Immature natural killer cell (primary cell): Measurements from ENCODE around the gene SLC16A8. TPM values are rescaled to one million over a fixed set of nuclear protein-coding genes. Genes with fewer than 3 reads are reported as not detected.

Experiments
- DNase-seq, 3 donors: peaks; one replicate each; pipeline ENCODE4 v3.0.0; 2022; ENCODE audit warnings: mixed read lengths in 1 of 3
- H3K27ac Mint-ChIP-seq, 6 donors: one replicate each; pipeline ENCODE4 v1.8.0; 2020; ENCODE audit warnings: mixed read lengths in 6 of 6, mild to moderate bottlenecking in 5 of 6, inconsistent platforms in 4 of 6, moderate library complexity in 3 of 6
- H3K27me3 Mint-ChIP-seq, 3 donors: one replicate each; pipeline ENCODE4 v1.8.0; 2020 to 2021; ENCODE audit warnings: low read depth in 3 of 3, mild to moderate bottlenecking in 3 of 3, mixed read lengths in 3 of 3, moderate library complexity in 3 of 3, inconsistent platforms in 1 of 3
- H3K36me3 Mint-ChIP-seq, 3 donors: one replicate each; pipeline ENCODE4 v1.8.0; 2020; ENCODE audit warnings: mixed read lengths in 3 of 3, inconsistent platforms in 2 of 3, mild to moderate bottlenecking in 2 of 3
- H3K4me1 Mint-ChIP-seq, 2 donors: one replicate each; pipeline ENCODE4 v1.8.0; 2020; ENCODE audit warnings: inconsistent platforms in 2 of 2, mild to moderate bottlenecking in 2 of 2, mixed read lengths in 2 of 2, moderate library complexity in 1 of 2
- H3K4me3 Mint-ChIP-seq, 5 donors: one replicate each; pipeline ENCODE4 v1.8.0; 2020; ENCODE audit warnings: mild to moderate bottlenecking in 5 of 5, mixed read lengths in 5 of 5, inconsistent platforms in 3 of 5, moderate library complexity in 3 of 5
- H3K9me3 Mint-ChIP-seq, 6 donors: one replicate each; pipeline ENCODE4 v1.8.0; 2020; ENCODE audit warnings: mild to moderate bottlenecking in 6 of 6, mixed read lengths in 6 of 6, inconsistent platforms in 4 of 6, moderate library complexity in 3 of 6
- polyA plus RNA-seq, 3 donors: library from polyadenylated mRNA; unstranded; fragments of 300-500 nt; fragmentation: Illumina TruSeq; gene quantifications; one replicate each; pipeline ENCODE4 v1.2.3, GENCODE V29; 2021

The SLC16A8 gene
- polyA plus RNA-seq, 3 donors from 2014 or later = 0.42 TPM; not detected in 2

DNA sequence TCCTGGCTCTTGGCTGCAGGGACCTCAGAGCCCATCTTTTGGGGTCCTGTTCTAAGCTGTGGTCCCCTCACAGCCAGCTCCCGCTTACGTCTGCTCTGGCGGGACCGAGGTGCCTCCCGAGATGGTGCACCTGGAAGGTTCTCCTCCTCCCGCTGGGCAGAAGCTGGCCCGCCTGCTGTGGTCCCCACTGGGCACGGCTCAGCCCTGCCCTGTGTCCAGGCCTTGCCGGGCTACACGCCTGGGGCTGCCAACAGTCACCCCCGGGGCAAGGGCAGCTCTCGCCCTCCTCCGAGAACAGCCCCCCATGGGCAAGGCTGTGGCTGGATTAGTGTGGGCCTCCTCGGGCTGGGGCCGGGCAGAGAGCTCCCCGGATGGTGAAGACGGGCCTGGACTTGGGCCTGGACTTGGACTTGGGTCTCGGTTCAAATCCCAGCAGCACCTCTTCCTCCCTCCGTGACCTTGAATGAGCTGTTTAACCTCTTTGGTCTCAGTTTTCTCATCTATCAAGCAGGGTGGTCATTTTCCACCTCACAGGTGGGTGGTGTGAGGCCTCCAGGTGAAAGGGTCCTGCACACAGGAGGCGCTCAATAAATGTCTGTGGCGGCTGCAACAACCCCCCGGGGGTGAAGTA, 25.5 kb upstream of the SLC16A8 start:
- H3K4me1 Mint-ChIP-seq = peaks cover 29 to 32% of the 10 kb centered on the region in 2 donors
- DNase-seq = peak; percentile 24 to 39 (median 30)
- peaks cover 2 to 10% (median 3%) of the 10 kb centered on the region in 3 donors for H3K36me3 Mint-ChIP-seq
- H3K9me3 Mint-ChIP-seq = peaks cover 0 to 2% (median 0%) of the 10 kb centered on the region in 6 donors
- peaks cover 40 to 58% (median 48%) of the 10 kb centered on the region in 3 donors for H3K27me3 Mint-ChIP-seq
- H3K27ac Mint-ChIP-seq = peak overlapping the region; percentile 73 to 96 (median 85)
- peak overlapping the region; percentile 27 to 69 (median 44) for H3K4me3 Mint-ChIP-seq

DNA sequence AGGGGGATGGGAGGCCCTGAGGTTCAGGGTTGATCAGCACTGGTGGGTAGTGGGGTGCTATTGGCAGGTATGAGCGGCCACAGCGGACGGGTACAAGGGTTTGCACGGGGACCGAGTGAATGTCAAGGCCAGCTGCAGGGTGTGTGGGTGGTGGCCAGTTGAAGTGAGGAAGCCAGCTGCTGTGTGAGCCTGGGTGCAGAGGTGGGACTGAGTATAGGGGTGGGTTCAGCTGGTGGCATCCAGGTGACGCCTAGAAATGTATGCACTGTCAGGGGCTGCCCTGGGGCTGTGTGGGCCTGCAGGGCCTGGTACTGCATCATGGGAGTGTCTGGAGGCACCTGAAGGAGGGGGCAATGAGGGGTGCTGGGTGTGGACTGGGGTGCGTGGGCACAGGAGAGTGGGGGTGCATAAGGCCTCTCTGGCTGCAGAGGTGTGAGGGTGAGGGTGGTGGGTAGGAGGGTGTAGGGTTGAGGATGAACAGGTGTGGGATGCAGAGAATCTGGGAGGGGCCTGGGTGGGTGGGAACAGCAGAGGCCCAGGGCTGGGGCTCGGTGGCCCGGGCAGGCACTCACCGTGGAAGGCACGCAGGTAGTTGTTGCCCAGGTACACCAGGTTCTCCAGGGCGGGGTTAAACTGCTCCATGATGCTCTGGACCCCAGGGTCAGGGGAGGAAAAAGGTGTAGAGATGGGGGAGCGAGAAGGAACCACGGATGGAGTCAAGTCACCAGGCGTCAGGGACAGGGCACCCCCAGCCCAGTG, 24.8 kb upstream of the SLC16A8 start:
- H3K27me3 Mint-ChIP-seq = peaks cover 39 to 56% (median 47%) of the 10 kb centered on the region in 3 donors
- H3K9me3 Mint-ChIP-seq = peaks cover 0 to 2% (median 0%) of the 10 kb centered on the region in 6 donors
- peak overlapping the region in 4 of 6 donors; percentile 62 to 86 (median 80) for H3K27ac Mint-ChIP-seq
- peaks cover 0 to 7% (median 3%) of the 10 kb centered on the region in 3 donors for H3K36me3 Mint-ChIP-seq
- DNase-seq = no peak
- no peak overlapping the region for H3K4me3 Mint-ChIP-seq
- peaks cover 33 to 35% of the 10 kb centered on the region in 2 donors for H3K4me1 Mint-ChIP-seq

DNA sequence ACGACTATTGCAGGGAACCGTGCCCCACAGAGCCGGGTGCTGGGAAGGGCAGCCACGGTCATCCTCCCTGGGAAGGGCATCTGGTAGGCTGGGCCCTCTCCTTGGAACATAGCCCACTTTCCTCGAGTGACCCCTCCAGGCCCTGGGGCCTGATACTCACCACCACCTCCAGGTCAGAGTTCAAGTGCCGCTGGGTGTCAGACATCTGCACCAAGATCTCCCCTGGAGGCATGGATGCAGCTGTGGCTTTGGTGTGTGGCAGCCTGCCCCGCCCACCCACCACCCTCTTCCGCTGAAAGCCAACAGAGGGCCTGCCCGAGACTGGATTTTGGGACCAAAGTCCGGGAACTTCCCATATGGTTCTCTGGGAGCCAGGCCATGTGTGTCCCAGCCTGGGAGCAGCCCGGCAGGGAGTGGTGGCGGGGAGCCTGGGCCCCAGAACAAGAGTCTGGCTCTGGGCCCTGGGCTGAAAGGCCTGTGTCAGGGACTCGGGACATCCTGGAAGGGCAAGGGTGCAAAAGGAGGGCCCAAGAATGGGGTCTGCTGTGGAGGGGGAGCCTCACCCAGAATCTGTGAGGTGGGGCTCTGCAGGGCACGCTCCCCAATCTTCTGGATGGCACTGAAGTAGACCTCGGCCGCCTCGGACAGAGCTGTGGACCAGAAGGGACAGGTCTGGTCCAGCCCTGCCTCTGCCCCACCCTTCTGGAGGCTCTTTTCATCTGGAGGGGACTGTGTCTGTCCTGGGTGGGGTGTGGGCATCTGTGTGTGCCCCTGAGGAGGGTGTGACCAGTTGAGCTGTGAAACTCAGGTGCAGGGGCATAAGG, 23.9 kb upstream of the SLC16A8 start:
- Mint-ChIP-seq H3K4me3 (no peak overlapping the region), H3K27ac (peak overlapping the region in 4 of 6 donors; percentile 62 to 86 (median 80)), H3K36me3 (peaks cover 0 to 7% (median 3%) of the 10 kb centered on the region in 3 donors), H3K4me1 (peaks cover 36 to 41% of the 10 kb centered on the region in 2 donors), H3K27me3 (peaks cover 38 to 54% (median 45%) of the 10 kb centered on the region in 3 donors), H3K9me3 (peaks cover 0 to 2% (median 0%) of the 10 kb centered on the region in 6 donors)
- no peak for DNase-seq

DNA sequence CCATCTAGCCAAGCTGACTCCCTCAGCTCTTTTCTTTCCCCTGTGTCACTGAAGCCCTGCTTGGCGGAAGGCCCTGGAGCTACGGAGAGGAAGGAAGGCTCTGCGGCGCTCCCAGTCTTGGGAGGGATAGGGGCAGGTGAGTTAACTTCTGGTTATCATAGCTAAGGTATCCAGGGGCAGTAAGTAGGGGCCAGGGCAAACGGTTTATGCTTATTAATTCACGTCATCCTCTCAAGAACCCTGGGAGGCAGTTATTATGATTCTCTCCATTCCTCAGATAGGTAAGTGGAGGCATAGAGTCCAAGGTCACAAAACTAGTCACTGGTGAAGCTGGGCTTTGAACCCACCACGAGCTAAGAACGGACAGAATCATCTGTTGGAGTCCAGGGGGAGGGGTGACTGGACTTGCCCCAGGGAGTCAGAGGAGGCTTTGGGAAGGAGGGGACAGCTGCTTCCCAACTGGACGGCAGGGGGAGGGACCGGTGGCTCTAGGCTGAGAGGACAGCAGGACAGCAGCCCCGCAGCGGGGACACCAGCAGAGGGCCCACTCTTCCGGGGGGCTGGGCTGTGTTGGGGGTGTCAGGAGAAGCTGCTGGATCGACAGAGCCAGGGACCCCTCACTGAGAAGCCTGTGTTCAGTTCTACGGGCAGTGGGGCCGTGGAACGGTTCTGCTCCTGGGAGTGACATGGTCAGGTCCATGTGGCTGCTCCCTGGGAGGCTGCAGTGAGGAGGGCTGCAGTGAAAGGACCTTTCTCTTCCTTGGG, 23.0 kb upstream of the SLC16A8 start:
- Mint-ChIP-seq H3K27ac (no peak overlapping the region), H3K9me3 (peaks cover 0 to 2% (median 0%) of the 10 kb centered on the region in 6 donors), H3K36me3 (peaks cover 0 to 5% (median 3%) of the 10 kb centered on the region in 3 donors), H3K4me1 (peaks cover 36 to 46% of the 10 kb centered on the region in 2 donors), H3K27me3 (peaks cover 36 to 50% (median 43%) of the 10 kb centered on the region in 3 donors), H3K4me3 (no peak overlapping the region)
- no peak for DNase-seq

DNA sequence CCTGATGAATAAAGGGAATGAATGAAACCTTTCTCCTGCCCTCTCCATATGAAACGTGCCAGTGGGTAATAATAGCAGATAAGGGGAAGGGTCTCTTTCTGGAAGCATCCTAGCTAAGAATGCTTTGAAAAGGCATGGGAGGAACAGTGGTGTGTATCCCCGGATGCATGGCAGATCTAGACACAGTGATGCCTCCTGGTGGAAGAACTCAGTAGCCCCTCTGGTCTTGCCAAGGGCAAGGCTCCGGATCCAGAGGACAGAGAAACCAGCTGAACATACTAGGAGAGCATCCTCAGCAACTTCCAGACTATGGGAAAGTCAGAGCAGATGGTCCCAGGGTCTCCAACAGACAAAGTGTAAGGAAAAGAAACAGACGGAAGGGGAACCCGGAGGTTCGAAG, 20.1 kb upstream of the SLC16A8 start:
- Mint-ChIP-seq H3K4me3 (peak overlapping the region; percentile 72 to 81 (median 77)), H3K27ac (peak overlapping the region; percentile 50 to 82 (median 74))

DNA sequence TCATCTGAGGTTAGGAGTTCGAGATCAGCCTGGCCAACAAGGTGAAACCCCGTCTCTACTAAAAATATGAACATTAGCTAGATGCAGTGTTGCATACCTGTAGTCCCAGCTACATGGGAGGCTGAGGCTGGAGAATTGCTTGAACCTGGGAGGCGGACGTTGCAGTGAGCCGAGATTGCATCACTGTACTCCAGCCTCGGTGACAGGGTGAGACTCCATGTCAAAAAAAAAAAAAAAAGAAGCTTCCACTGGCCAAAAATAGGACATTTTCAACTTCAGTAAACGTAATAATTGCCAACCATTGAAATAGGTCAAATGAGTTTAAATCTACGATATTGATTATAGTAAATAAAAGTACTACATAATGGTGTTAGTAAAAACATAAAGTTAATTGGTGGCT, 19.7 kb upstream of the SLC16A8 start:
- Mint-ChIP-seq H3K4me1 (peaks cover 46 to 55% of the 10 kb centered on the region in 2 donors), H3K27me3 (peaks cover 14 to 23% (median 16%) of the 10 kb centered on the region in 3 donors), H3K36me3 (peaks cover 0 to 6% (median 3%) of the 10 kb centered on the region in 3 donors), H3K4me3 (peak overlapping the region in 3 of 5 donors; percentile 2 to 77 (median 77)), H3K9me3 (no peaks in the 10 kb centered on the region), H3K27ac (peak overlapping the region in 4 of 6 donors; percentile 48 to 82 (median 66))
- no peak for DNase-seq

More for the DNA sequence above, 20.1 kb upstream of the SLC16A8 start:
- Mint-ChIP-seq H3K9me3 (no peaks in the 10 kb centered on the region), H3K27me3 (peaks cover 17 to 26% (median 19%) of the 10 kb centered on the region in 3 donors), H3K36me3 (peaks cover 0 to 5% (median 3%) of the 10 kb centered on the region in 3 donors), H3K4me1 (peaks cover 47 to 56% of the 10 kb centered on the region in 2 donors)
- no peak for DNase-seq

DNA sequence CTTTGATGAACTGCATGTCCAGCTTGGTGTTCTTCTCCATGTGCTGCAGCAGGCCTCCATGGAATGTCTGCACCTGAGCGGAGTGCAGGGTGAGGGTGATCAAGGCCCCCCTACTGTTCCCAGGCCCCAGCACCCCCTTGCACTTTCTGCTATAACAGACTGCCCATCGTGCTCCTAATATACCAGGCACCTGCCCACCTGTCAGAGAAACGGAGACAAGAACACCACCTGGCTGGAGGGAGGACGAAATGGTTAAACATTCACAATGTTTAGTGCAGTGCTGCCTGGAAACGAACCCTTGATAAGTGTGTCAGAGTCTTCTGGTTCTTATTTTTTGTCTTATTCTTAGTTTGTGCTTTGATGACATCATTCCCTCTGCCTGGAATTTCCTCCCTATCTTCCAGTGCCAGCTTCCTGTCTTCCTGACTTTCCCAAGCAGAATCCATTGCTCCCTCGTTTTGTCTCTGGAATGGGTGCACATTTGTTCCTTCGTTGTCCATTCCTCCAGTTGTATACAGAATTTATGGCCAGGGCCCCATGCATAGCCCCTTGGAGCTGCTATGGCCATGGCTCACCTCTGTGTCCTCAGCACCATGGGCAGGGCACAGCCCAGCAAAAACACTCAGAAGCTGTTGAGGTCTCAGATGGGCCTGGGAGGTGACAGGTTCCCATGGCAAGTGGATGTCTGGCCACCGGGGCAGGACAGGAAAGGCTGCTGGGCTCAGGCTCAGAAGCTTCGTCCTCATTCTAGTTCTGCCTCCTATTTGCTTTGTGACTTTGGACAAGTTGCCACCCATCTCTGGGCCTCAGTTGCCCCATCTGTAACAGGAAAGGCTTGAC, 14.6 kb upstream of the SLC16A8 start:
- DNase-seq = no peak
- peaks cover 18 to 22% of the 10 kb centered on the region in 2 donors for H3K4me1 Mint-ChIP-seq
- H3K27ac Mint-ChIP-seq = no peak overlapping the region
- no peaks in the 10 kb centered on the region for H3K9me3 Mint-ChIP-seq
- H3K36me3 Mint-ChIP-seq = peaks cover 11 to 19% (median 19%) of the 10 kb centered on the region in 3 donors
- H3K4me3 Mint-ChIP-seq = no peak overlapping the region
- H3K27me3 Mint-ChIP-seq = peaks cover 0 to 9% (median 1%) of the 10 kb centered on the region in 3 donors

DNA sequence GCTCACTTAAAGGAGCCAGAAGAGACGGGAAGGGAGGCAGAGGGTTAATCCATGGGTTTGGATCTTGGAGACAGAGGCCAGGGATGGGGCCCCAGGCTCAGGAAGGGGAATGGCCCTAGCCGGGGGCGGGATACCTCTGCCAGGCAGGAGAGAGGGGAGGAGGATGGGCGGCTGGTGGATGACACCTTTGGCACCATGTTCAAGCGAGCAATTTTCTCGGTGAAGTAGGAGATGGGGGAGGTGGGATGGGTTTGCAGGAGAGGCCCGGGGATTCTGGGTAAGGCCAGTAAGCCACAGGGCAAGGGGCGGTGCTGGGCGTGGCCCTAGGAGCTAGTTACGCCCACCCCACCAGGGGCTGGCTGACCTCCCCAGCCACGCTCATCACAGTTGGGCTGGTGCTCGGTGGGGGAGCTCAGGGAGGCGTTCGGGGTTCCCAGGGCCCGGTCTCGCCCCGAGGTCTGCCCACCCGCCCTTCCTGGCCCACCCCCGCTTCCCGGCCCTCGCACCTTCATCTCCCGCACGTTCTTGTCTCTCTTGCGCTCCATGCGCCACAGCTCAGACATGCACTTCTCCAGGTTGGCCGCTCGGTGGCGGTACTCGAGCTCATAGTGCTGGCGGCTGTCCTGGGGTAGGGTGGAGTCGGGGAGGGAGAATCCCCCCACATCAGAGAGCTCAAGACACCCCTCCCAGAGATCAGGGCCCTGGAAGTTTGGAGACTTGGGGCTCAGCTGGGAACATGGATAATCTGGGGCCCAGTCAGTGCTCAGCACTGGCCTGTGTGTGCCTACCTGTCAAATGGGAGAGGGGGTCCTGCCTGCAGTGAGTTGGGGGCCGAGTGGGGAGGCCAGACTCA, 13.8 kb upstream of the SLC16A8 start:
- DNase-seq = no peak
- H3K27me3 Mint-ChIP-seq = peaks cover 0 to 9% (median 1%) of the 10 kb centered on the region in 3 donors
- H3K4me3 Mint-ChIP-seq = no peak overlapping the region
- no peak overlapping the region for H3K27ac Mint-ChIP-seq
- peaks cover 13 to 15% of the 10 kb centered on the region in 2 donors for H3K4me1 Mint-ChIP-seq
- H3K36me3 Mint-ChIP-seq = peaks cover 11 to 25% (median 19%) of the 10 kb centered on the region in 3 donors
- H3K9me3 Mint-ChIP-seq = no peaks in the 10 kb centered on the region

DNA sequence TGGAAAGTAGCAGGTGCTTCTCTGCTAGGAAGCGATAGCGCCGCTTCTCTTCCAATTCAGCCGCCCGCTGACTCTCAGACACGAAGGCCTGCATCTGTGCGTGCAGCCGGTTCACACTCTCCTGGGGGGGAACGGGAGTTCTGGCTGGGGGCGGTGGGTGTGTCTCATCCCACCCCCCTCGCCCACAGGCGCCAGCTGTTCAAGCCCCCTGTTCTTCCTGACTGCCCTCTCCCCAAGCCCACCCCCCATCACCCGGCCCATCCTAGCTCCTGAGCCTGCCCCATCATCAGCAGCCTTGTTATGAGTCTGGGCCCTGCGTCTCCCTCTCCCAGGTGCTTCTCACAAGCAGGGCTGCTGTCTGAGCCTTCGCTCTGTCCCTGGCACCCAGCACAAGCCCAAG, 13.1 kb upstream of the SLC16A8 start:
- no peak overlapping the region for H3K4me3 Mint-ChIP-seq
- H3K36me3 Mint-ChIP-seq = peaks cover 11 to 29% (median 19%) of the 10 kb centered on the region in 3 donors
- no peaks in the 10 kb centered on the region for H3K9me3 Mint-ChIP-seq
- H3K27me3 Mint-ChIP-seq = peaks cover 0 to 7% (median 1%) of the 10 kb centered on the region in 3 donors
- DNase-seq = no peak
- H3K4me1 Mint-ChIP-seq = peaks cover 11 to 12% of the 10 kb centered on the region in 2 donors
- H3K27ac Mint-ChIP-seq = no peak overlapping the region

DNA sequence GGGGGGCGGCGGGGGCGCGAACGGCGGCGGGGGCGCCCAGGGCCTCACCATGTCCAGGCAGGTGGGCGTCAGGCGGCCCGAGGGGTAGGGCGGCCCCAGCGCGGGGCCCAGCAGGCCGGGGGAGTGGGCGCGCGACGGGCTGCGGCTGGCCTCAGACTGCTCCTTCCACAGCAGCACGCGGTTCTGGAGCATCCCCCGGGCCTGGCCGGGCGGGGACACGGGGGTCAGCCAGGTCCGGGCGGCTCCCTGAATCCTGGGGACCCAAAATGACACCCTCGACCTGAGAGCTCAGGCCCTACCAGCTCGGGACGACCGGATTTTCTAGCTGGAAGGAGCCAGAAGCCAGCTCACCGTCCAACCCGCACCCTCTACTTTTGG, 5.5 kb upstream of the SLC16A8 start:
- Mint-ChIP-seq H3K36me3 (peaks cover 11 to 24% (median 14%) of the 10 kb centered on the region in 3 donors), H3K27ac (no peak overlapping the region), H3K9me3 (no peaks in the 10 kb centered on the region), H3K27me3 (peaks cover 2 to 6% (median 4%) of the 10 kb centered on the region in 3 donors), H3K4me1 (peaks cover 0 to 3% of the 10 kb centered on the region in 2 donors), H3K4me3 (no peak overlapping the region)
- DNase-seq = no peak

DNA sequence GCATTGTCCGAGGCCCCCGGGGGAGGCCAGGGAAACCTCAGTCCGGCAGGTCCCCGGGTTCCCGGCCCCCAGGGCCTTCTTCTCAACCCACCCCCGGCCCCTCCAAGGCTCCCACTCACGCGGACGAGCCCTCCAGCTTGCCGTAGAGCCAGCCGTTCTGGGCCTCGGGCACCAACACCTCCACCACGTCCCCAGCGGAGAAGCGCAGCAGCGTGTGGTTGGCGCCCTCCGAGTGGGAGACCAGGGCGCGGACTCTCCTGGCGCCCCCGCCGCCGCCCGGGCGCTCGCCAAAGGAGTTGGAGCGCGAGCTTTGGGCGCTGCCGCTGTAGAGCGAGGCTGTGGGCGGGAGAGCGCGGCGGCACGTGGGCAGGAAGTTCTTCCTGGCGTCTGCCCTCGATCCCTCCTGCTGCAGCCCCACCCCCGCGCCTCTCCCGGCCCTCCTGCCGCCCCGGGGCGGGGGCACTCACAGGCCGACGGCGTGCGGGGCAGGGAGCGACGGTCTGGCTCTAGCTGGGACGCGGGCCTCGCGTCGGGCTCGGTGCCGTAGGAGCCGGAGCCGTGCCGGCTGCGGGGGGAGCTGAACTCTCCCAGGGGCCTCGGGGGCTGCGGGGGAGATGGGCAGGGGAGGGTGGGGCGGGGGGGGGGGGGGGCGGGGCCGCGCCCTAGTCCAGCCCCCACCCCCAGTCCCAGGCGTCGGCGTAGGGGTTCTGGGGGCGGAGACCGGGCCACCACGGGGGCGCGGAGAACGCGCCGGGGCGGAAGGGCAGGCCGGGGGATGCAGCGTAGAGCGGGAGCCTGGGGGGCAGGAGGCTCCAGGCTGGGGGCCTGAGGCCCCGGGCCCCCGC, 4.9 kb upstream of the SLC16A8 start:
- Mint-ChIP-seq H3K9me3 (no peaks in the 10 kb centered on the region), H3K27me3 (peaks cover 2 to 6% (median 4%) of the 10 kb centered on the region in 3 donors), H3K4me1 (peaks cover 0 to 3% of the 10 kb centered on the region in 2 donors), H3K36me3 (peaks cover 8 to 21% (median 9%) of the 10 kb centered on the region in 3 donors), H3K4me3 (no peak overlapping the region), H3K27ac (no peak overlapping the region)
- DNase-seq = no peak
